IPS-15b (cell line): ENCODE measurements around the gene CYTH1.

ENCODE experiments used
- H3K27me3 ChIP-seq: one replicate; pipeline ENCODE4 v1.6.1; 2013; ENCODE audit warnings: low read length; ENCODE audit not compliant: control insufficient read depth, insufficient read depth
- H3K36me3 ChIP-seq: one replicate; pipeline ENCODE4 v1.6.1; 2013; ENCODE audit warnings: low read length; ENCODE audit not compliant: control insufficient read depth, insufficient read depth
- H3K4me1 ChIP-seq: one replicate; pipeline ENCODE4 v1.6.1; 2013; ENCODE audit warnings: mild to moderate bottlenecking, low read length; ENCODE audit not compliant: control insufficient read depth, insufficient read depth
- H3K4me3 ChIP-seq: one replicate; pipeline ENCODE4 v1.5.1; 2013; ENCODE audit warnings: low read depth, low read length
- H3K9ac ChIP-seq: one replicate; pipeline ENCODE4 v1.6.1; 2013; ENCODE audit warnings: low read depth, mild to moderate bottlenecking, low read length
- H3K9me3 ChIP-seq: one replicate; pipeline ENCODE4 v1.6.1; 2013; ENCODE audit warnings: mild to moderate bottlenecking, low read length; ENCODE audit not compliant: control insufficient read depth, insufficient read depth

CYTH1 gene

DNA sequence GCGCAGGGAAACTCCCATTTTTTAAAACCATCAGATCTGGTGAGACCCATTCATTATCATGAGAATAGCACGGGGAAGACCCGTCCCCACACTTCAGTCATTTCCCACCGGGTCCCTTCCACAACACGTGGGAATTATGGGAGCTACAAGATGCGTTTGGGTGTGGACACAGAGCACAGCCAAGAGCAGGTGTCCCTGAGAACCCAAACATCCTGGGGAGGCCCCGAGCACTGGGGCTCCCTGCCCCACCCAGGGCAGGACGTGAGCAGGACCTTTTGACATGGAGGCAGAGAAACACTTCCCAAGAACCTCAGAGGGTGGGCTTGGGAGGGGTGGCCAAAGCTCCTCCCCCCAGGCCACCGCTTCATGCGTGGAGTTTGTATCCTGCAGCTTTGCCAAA lies 115.0 kb downstream of the CYTH1 start:
- no peaks in the 10 kb centered on the region for H3K4me1 ChIP-seq
- no peak overlapping the region for H3K9ac ChIP-seq
- no peaks in the 10 kb centered on the region for H3K27me3 ChIP-seq
- no peak overlapping the region for H3K4me3 ChIP-seq
- no peaks in the 10 kb centered on the region for H3K36me3 ChIP-seq
- H3K9me3 ChIP-seq, result no peaks in the 10 kb centered on the region

DNA sequence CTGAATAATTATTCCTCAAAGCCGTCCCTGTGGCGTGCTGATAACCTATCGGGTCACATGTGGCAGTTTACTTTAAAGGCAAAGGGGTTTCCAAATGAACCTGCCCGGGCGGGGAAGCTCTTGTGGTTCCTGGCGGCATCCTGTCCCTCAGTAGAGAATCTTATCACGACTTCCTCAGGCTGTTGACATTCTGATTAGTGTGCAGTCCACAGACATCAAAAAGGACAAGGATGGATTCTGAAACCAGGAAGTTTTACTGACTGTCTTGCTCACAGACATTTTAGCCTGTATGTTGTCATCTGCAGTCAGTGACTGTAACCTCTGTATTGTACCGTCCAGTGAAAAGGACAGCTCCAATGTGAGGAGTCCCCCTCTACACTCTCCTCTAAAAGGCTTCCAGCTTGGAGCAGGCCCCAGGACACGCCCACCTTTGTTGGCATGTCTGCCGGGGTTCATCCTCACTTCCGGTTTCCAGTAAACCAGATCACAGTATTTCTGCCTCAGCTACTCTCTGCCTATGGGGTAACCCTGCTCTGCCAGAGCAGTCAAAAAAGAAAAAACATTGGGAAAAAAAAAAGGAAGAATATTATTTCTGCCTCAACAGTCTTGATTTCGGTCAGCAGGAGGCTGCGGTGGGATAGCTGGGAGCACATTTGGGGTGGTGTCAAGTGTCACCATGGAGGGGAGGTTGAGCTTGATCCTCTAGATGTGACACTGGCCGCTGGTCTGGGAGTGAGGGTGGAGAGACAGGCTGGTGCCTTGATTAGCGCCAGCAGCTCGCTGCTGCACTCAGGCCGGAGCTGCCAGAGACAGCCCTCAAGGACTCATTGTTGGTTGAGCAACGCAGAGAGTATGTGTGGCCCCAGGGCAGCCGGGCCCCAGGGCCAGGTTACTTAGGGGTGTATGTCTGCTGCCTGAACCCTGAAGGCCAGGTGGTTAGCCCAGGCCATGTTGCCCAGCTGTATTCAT lies 115.8 kb downstream of the CYTH1 start:
- Histone ChIP-seq H3K36me3 (no peaks in the 10 kb centered on the region), H3K4me3 (no peak overlapping the region), H3K27me3 (no peaks in the 10 kb centered on the region), H3K9ac (no peak overlapping the region), H3K9me3 (no peaks in the 10 kb centered on the region), H3K4me1 (no peaks in the 10 kb centered on the region)

DNA sequence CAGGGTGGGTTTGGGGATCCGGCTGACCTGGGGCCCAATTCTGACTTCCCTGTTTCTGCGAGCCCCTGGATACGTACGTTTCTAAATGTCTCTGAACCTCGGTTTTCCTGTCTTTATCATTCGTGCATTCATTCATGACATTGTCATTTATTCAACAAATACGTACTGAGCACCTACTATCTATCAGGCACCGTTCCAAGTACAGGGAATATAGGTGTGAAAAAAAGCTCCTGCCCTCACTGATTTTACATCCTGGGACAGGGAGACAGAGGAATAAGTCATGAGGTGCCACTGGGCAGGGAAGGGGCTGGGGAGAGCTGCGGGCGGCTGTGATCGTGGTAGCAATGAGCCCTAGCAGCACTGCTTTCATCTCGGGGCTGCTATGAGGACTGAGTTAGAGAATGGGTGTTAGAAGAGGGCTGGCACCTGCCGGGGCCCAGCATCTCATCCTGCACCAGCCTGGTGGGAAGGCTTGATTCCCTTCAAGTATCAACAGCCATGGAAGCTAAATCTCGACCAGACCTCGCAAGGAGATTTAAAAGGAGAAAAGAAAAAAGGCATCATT lies 116.6 kb downstream of the CYTH1 start:
- H3K4me3 ChIP-seq, result no peak overlapping the region
- no peaks in the 10 kb centered on the region for H3K27me3 ChIP-seq
- H3K36me3 ChIP-seq, result no peaks in the 10 kb centered on the region
- no peaks in the 10 kb centered on the region for H3K9me3 ChIP-seq
- H3K9ac ChIP-seq, result no peak overlapping the region
- H3K4me1 ChIP-seq, result no peaks in the 10 kb centered on the region

DNA sequence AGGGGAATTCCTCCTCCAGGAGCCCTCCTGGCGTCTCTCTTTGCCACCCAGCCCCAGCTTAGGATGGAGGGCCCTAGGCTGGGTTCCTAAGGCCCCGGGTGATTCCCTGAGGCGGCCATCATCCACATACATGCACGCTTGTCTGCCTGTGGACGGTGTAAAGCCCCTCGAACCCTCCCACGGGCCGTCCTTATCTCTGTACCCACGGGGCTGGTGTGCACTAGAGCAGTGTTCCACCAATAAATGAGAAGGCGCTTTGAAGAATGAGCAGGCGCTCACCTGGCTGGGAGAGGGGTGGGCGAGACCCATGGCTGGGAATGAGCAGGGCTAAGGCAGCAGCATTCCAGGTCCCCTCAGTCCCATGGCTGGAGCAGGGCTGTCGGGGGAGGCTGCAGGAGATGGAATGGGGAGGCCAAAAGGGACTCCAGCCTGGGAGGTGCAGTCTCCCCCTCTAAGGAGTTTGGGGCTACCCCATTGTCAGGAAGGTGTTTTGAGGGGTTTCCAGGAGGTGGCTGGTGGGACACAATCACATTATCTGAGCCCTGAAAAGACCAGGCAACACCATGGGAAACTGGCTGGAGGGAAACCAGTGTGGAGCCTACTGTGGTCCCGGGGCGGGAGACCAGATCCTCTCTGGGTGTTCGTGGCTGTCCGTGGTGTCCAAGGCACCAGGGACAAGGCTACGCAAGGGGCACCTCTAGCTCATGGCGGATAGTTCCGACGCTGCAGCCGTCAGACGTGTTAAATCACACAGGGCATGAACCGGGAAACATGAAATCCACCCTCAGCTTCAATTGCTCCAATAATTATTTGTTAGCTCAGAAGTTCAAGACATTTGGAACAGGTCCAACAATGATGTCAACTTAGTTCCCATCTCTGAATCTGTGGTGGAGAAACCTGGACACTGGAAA lies 117.3 kb downstream of the CYTH1 start:
- H3K9me3 ChIP-seq, result no peaks in the 10 kb centered on the region
- H3K4me1 ChIP-seq, result no peaks in the 10 kb centered on the region
- H3K4me3 ChIP-seq, result no peak overlapping the region
- H3K9ac ChIP-seq, result no peak overlapping the region
- H3K36me3 ChIP-seq, result no peaks in the 10 kb centered on the region
- no peaks in the 10 kb centered on the region for H3K27me3 ChIP-seq

DNA sequence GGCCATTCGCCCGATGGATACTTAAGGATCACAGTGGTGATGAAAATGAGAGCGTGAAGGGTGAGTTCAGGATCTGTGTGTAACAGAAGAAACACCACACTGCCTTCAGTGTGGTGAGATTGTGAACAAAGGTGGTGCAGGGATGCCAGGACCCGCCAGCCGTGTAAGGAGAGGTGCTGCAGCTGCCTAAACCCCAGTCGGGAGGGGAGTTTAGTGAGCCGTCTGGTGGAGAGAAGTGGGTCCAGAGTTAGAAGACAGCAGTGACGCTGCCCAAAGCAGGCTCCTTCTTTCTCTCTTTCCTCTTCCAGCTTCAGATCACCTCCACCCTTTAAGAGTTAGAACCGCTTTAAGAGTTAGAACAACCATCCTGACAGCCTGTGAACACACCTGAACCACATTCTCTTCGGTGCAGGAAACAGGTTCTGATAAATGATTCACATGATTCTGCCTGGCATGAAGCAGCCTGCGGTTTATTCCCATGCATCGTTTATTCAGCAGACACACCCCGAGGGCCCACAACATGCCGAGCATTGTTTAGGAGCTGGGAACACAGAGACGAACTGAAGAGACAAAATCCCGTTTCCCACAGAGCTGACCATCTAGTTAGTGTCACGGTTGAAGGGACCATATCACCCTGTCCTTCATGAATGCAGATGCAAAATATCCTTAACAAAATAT lies 120.8 kb downstream of the CYTH1 start:
- H3K27me3 ChIP-seq, result no peaks in the 10 kb centered on the region
- H3K4me3 ChIP-seq, result no peak overlapping the region

DNA sequence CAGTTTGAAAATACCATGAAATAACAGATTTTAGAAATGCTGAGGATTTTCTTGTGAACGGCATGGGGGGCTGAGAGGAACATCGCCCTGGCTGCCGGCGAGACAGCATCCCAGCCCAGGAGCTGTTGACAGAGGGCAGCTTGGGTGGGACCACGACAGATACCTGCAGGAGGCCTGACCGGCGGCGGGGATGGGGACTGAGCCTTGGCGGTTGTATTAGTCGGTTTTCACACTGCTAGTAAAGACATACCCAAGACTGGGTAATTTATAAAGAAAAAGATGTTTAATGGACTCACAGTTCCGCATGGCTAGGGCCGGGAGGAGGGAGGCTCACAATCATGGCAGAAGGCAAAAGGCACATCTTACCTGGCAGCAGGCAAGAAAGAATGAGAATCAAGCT lies 122.5 kb downstream of the CYTH1 start:
- Histone ChIP-seq H3K9me3 (no peaks in the 10 kb centered on the region), H3K27me3 (no peaks in the 10 kb centered on the region), H3K4me3 (no peak overlapping the region), H3K36me3 (no peaks in the 10 kb centered on the region), H3K9ac (no peak overlapping the region), H3K4me1 (no peaks in the 10 kb centered on the region)

More for the DNA sequence above, 120.8 kb downstream of the CYTH1 start:
- no peaks in the 10 kb centered on the region for H3K4me1 ChIP-seq
- H3K36me3 ChIP-seq, result no peaks in the 10 kb centered on the region
- H3K9ac ChIP-seq, result no peak overlapping the region
- H3K9me3 ChIP-seq, result no peaks in the 10 kb centered on the region

DNA sequence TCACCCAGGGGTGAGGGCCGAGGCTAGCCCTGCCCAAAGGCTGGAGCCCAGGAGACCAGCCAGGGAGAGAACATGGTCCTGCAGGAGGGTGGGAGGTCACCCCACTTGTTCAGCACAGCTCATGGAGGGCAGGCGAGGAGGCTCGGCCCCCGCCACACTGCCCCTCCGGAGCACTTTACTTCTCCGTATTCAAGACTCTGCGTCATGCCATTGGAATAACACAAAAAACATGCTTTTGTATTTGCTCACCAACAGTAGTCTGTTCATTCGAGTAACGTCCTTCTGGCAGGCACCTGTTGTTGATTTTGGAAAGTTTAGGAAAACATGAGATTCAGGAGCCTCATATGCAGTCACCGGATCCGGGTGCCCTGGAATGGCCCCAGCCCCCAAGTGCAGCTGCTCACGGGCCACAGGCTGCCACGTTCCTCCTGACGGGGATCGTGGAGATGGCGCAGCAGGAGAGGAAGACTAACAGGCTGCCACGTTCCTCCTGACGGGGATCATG lies 123.7 kb downstream of the CYTH1 start:
- no peaks in the 10 kb centered on the region for H3K36me3 ChIP-seq
- no peaks in the 10 kb centered on the region for H3K27me3 ChIP-seq
- no peak overlapping the region for H3K9ac ChIP-seq
- no peak overlapping the region for H3K4me3 ChIP-seq
- H3K4me1 ChIP-seq, result no peaks in the 10 kb centered on the region
- no peaks in the 10 kb centered on the region for H3K9me3 ChIP-seq

DNA sequence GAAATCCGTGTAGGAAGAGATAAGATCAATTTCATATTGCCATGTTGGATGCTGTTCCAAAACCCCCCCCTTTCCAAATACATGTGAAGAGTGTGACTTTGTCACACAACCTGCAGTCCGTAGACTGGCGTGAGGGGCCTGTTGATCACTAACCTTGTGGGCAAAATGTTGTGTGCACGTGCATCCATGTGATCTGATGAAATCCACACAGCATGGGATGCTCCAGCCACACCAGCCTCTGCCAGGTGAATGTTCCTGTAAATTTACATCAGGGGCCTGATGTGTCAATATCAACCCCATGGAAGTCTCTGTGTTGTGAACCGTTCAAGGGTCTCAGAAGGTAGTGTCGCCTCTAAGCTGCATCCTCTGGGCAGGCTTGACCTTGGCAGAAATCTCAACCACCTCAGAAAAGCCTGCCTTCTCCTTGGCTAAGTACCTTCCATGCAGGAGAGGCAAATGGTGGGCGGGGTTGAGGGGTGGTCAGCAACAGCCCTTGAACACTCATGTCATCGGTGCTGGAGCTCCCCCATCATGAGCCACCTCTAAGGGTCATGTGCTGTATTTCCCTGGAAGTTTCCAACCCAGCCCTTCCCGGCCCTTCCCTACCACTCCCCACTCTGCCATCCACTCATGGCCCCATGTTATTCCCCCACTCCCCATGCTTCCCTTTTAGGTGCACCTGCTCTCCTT lies 126.7 kb downstream of the CYTH1 start:
- H3K36me3 ChIP-seq, result no peaks in the 10 kb centered on the region

DNA sequence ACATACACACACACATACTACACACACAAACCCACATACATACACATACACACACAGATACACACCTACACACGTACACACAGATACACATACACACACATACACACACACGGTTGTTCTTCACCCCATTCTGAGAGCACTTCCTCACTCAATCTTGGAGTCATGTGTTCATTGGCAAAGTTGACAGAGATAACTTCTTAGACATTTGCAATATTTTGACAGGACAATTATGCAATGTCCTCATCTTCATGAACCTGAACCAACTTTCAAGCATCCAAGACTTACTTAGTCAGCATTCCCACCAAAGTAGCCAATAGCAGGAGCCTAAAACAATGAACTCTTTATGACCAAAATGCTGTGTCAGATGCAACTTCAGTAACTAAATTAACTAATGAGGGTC lies 127.7 kb downstream of the CYTH1 start:
- no peaks in the 10 kb centered on the region for H3K27me3 ChIP-seq
- H3K9ac ChIP-seq, result no peak overlapping the region
- H3K4me3 ChIP-seq, result no peak overlapping the region
- no peaks in the 10 kb centered on the region for H3K9me3 ChIP-seq
- no peaks in the 10 kb centered on the region for H3K36me3 ChIP-seq
- H3K4me1 ChIP-seq, result no peaks in the 10 kb centered on the region

More for the DNA sequence above, 126.7 kb downstream of the CYTH1 start:
- H3K9me3 ChIP-seq, result no peaks in the 10 kb centered on the region
- no peaks in the 10 kb centered on the region for H3K4me1 ChIP-seq
- no peak overlapping the region for H3K9ac ChIP-seq
- no peak overlapping the region for H3K4me3 ChIP-seq
- H3K27me3 ChIP-seq, result no peaks in the 10 kb centered on the region

DNA sequence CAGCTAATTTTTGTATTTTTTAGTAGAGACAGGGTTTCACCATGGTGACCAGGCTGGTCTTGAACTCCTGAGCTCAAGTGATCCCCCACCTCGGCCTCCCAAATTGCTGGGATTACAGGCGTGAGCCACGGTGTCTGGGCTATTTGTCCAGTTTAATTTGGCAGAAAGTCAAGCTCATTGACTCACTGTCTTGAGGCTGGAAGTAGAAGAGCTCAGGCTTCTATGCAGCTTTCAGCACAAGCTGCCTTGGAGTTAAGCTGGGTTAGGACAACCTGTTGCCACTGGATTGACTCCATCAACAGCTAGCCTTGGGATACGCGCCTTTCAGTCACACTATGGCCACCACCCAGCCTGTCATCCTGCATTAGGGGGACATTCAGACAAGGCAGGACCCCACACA lies 128.7 kb downstream of the CYTH1 start:
- Histone ChIP-seq H3K27me3 (no peaks in the 10 kb centered on the region), H3K4me1 (no peaks in the 10 kb centered on the region), H3K4me3 (no peak overlapping the region), H3K36me3 (no peaks in the 10 kb centered on the region), H3K9ac (no peak overlapping the region), H3K9me3 (no peaks in the 10 kb centered on the region)
